Measurements from ENCODE around the gene DAPL1.

Gene DAPL1

GRCh38 chr2:158782616-158783015 is 12.5 kb upstream of the DAPL1 start:
- no peak for TF ChIP-seq CTCF (conservative IDR thresholded peaks at IDR 0.05; ENCODE audit: low read depth)
- ChIA-PET CTCF (no interaction called here), POLR2A (ENCODE audit: low non-redundant PET) (no interaction called here)
- DNase-seq (ENCODE audit: low spot score) = no peak
- no peak overlapping the region for H3K27ac ChIP-seq

GRCh38 chr2:158783923-158784322 is 11.2 kb upstream of the DAPL1 start:
- DNase-seq (ENCODE audit: low spot score) = no peak
- CTCF ChIA-PET = no interaction called here
- H3K27ac ChIP-seq = no peak overlapping the region
- no peak for TF ChIP-seq CTCF (conservative IDR thresholded peaks at IDR 0.05; ENCODE audit: low read depth)
- POLR2A ChIA-PET (ENCODE audit: low non-redundant PET) = no interaction called here

GRCh38 chr2:158786897-158787296 is 8.2 kb upstream of the DAPL1 start:
- POLR2A ChIA-PET (ENCODE audit: low non-redundant PET) = interaction anchor here (0.6 kb wide), 1 partner anchor 29 kb away, joined by 3 read pairs; no protein-coding TSS in a partner anchor
- no peak overlapping the region for H3K27ac ChIP-seq
- no peak for TF ChIP-seq CTCF (conservative IDR thresholded peaks at IDR 0.05; ENCODE audit: low read depth)
- no peak for DNase-seq (ENCODE audit: low spot score)
- CTCF ChIA-PET = interaction anchor here (0.5 kb wide), 1 partner anchor 553 kb away, joined by 7 read pairs; no protein-coding TSS in a partner anchor

GRCh38 chr2:158788951-158789350 is 6.2 kb upstream of the DAPL1 start:
- ChIA-PET CTCF (no interaction called here), POLR2A (ENCODE audit: low non-redundant PET) (no interaction called here)
- DNase-seq (ENCODE audit: low spot score) = no peak
- no peak for TF ChIP-seq CTCF (conservative IDR thresholded peaks at IDR 0.05; ENCODE audit: low read depth)
- no peak overlapping the region for H3K27ac ChIP-seq

- TF ChIP-seq CTCF (conservative IDR thresholded peaks at IDR 0.05; ENCODE audit: low read depth) = no peak
- no peak for DNase-seq (ENCODE audit: low spot score)
- ChIA-PET POLR2A (ENCODE audit: low non-redundant PET) (no interaction called here), CTCF (no interaction called here)
- no peak overlapping the region for H3K27ac ChIP-seq
Measured at GRCh38 chr2:158796652-158797051, 1.5 kb downstream of the DAPL1 start.

GRCh38 chr2:158797963-158798700 is 3.0 kb downstream of the DAPL1 start:
- ChIA-PET POLR2A (ENCODE audit: low non-redundant PET) (no interaction called here), CTCF (interaction anchor here (0.6 kb wide), 1 partner anchor 15 kb away, joined by 3 read pairs; no protein-coding TSS in a partner anchor)
- DNase-seq (ENCODE audit: low spot score) = peak; percentile 79
- TF ChIP-seq CTCF (conservative IDR thresholded peaks at IDR 0.05; ENCODE audit: low read depth) = no peak
- no peak overlapping the region for H3K27ac ChIP-seq
